RWPE1 (cell line): ENCODE data around the gene APOBR.

ENCODE experiments used
- CTCF ChIA-PET: fragments of 350-600 bp; sonication (Branson Sonifier 250); formaldehyde crosslinking; extraction: SDS; loops from one replicate; lab custom pipeline; 2021; lab: Yijun Ruan, JAX
- POLR2A ChIA-PET: fragments of 400-600 bp; formaldehyde crosslinking; extraction: SDS; loops from one replicate; lab custom pipeline; 2020; ENCODE audit warnings: antibody characterized with exemption; ENCODE audit not compliant: low non-redundant PET; lab: Yijun Ruan, JAX
- DNase-seq: peaks from one replicate; pipeline ENCODE4 v3.0.0; 2012; ENCODE audit warnings: low spot score
- H3K27ac ChIP-seq: fragments of 450-650 bp; 2 replicates; pipeline ENCODE4 v1.5.1; 2017
- CTCF ChIP-seq: fragments of 450-650 bp; conservative IDR thresholded peaks from 2 replicates; pipeline ENCODE4 v1.5.1; 2017; ENCODE audit warnings: low read depth, mild to moderate bottlenecking

The APOBR gene

DNA sequence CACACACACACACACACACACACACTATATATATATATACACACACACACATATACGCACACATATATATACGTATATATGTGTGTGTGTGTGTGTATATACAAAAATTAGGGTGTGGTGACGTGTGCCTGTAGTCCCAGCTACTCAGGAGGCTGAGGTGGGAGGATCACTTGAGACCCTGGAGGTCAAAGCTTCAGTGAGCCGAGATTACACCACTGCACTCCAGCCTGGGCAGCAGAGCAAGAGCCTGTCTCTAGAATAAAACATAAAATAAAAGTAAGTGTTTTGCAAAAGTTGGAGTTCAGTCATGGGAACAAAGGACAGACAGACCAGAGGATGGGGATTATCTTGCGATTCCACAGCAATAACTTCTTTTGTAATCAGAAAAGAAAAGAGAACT lies 33.5 kb downstream of the APOBR start:
- no peak for TF ChIP-seq CTCF
- no peak for DNase-seq
- CTCF ChIA-PET = interaction anchor here (0.5 kb wide), 1 partner anchor 38 kb away, joined by 6 read pairs; no protein-coding TSS in a partner anchor
- H3K27ac ChIP-seq = no peak overlapping the region
- POLR2A ChIA-PET = no interaction called here

DNA sequence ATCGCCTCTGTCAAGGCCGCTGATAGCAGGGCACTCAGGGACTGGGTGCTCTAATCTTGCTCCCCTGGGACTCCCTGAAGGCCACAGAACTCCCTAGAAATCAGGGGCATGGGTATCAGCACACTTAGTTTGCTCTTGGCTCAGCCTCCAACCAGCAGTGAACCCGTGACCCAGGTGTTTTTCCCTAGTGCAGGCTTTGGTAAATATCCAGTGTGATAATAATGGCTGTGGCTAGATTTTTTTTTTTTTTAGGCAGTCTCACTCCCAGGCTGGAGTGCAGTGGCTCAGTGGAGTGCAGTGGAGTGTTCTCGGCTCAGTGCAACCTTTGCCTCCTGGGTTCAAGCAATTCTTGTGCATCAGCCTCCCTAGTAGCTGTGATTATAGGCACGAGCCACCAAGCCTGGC lies 34.0 kb downstream of the APOBR start:
- DNase-seq = no peak
- H3K27ac ChIP-seq = no peak overlapping the region
- CTCF ChIA-PET = no interaction called here
- POLR2A ChIA-PET = no interaction called here
- TF ChIP-seq CTCF = no peak

GRCh38 chr16:28529124-28529523 lies 34.7 kb downstream of the APOBR start:
- no peak for DNase-seq
- ChIA-PET POLR2A (no interaction called here), CTCF (no interaction called here)
- H3K27ac ChIP-seq = no peak overlapping the region
- TF ChIP-seq CTCF = no peak

DNA sequence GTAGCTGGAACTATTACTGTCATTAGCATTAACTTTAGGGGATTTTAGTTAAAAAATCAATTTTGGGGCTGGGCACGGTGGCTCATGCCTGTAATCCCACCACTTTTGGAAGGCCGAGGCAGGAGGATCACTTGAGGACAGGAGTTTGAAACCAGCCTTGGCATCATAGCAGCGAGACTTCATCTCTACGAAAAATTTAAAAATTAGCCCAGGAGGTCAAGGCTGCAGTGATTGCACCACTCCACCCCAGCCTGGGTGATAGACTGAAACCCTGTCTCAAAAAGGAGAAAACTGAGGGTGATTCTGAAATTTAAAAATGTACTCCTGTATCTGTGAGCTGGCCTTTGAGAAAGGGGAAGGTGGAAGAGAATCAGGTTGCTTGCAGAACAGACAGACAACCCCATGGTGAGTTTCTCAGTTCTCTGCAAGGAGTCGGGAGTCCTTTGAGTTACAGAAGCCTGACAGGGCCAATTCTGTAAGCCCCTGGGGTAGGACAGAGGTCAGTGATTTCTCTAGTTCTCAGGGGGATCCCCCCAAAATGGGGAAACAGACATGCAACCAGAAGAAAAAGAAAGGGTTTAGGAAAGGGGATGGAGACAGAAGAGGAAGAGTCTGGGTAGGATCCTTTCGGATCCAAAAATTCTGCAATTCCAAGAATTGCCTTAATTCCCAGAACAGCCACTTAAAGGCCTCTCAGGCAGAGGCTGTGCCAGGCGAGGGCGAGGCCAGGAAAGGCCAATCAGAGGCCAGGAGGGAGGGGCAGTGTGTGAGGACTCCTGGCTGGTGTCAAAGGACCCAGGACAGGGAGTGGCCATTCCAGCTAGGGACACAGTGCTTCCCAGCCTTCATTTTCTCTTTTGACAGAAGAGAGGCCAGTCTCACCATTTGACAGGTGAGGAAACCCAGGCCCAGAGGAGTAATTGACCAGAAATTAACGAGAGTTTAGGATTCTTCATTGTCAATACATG lies 37.6 kb downstream of the APOBR start:
- ChIA-PET POLR2A (no interaction called here), CTCF (interaction anchor here (0.5 kb wide), 1 partner anchor 40 kb away, joined by 5 read pairs; the partner anchor contains the start of gene CLN3)
- no peak for TF ChIP-seq CTCF
- DNase-seq = no peak
- peak overlapping the region; percentile 81 for H3K27ac ChIP-seq

DNA sequence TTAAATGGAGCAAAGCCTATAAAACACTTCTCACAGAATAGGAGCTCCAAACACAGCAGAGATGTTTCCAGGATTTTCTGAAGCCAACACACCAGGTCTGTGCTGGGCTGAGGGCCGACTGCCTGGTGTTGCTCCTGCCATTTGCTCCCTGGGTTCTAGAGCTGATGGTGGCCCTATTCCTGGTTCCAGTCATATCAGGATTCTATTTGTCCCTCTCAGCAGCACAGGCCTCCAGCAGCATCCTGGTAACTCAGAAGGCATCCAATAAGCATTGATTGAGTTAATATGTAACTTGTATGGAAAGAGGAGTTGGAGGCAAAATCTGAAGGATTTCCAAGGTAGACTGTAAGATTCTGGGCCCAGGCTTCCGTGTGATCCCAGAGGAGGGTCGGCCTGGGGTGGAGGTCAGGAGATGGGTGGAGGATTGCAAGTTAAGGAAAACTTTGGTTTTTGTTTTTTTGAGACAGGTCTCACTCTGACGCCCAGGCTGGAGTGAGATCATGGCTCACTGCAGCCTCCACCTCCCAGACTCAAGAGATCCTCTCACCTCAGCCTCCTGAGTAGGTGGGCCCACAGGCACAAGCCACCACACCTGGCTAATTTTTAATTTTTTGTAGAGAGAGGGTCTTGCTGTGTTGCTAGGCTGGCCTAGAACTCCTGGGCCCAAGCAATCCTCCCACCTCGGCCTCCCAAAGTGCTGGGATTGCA lies 38.7 kb downstream of the APOBR start:
- POLR2A ChIA-PET = no interaction called here
- peak overlapping the region; percentile 81 for H3K27ac ChIP-seq
- no peak for TF ChIP-seq CTCF
- CTCF ChIA-PET = interaction anchor here (0.5 kb wide), 1 partner anchor 41 kb away, joined by 5 read pairs; the partner anchor contains the start of gene CLN3
- no peak for DNase-seq
